Fibroblast of mammary gland (primary cell): ENCODE measurements around the gene NECTIN3.

Experiments used
- DNase-seq: peaks from one replicate; pipeline ENCODE4 v3.0.0-alpha.2; 2010; ENCODE audit warnings: low read depth
- H3K4me3 ChIP-seq: 2 replicates; pipeline ENCODE4 v1.5.1; 2011; ENCODE audit warnings: low read depth, mild to moderate bottlenecking, low read length, moderate library complexity; ENCODE audit not compliant: control insufficient read depth
- TF ChIP-seq, protein P1 (sequence below): conservative IDR thresholded peaks from 2 replicates; pipeline ENCODE4 v1.5.1; 2011; ENCODE audit warnings: low read depth, low read length, inconsistent platforms; ENCODE audit not compliant: control insufficient read depth, insufficient read depth

Gene NECTIN3

GRCh38 chr3:111236836-111237713 lies 165.5 kb downstream of the NECTIN3 start:
- DNase-seq = peak; percentile 70
- H3K4me3 ChIP-seq = no peak overlapping the region
- TF ChIP-seq, protein P1, sequence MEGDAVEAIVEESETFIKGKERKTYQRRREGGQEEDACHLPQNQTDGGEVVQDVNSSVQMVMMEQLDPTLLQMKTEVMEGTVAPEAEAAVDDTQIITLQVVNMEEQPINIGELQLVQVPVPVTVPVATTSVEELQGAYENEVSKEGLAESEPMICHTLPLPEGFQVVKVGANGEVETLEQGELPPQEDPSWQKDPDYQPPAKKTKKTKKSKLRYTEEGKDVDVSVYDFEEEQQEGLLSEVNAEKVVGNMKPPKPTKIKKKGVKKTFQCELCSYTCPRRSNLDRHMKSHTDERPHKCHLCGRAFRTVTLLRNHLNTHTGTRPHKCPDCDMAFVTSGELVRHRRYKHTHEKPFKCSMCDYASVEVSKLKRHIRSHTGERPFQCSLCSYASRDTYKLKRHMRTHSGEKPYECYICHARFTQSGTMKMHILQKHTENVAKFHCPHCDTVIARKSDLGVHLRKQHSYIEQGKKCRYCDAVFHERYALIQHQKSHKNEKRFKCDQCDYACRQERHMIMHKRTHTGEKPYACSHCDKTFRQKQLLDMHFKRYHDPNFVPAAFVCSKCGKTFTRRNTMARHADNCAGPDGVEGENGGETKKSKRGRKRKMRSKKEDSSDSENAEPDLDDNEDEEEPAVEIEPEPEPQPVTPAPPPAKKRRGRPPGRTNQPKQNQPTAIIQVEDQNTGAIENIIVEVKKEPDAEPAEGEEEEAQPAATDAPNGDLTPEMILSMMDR = no peak

DNA sequence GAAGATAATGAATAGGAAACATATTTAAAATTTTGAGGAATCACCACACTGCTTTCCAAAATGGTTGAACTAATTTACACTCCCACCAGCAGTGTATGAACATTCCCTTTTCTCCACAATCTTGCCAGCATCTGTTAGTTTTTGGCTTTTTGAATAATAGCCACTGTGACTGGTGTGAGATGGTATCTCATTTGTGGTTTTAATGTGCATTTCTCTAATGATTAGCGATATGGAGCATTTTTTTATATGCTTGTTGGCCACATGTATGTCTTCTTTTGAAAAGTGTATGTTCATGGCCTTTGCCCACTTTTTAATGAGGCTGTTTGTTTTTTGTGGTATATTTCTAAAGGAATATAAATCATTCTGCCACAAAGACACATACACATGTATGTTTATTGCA lies 166.3 kb downstream of the NECTIN3 start:
- TF ChIP-seq, protein P1 = no peak
- no peak overlapping the region for H3K4me3 ChIP-seq

GRCh38 chr3:111238885-111239284 lies 167.3 kb downstream of the NECTIN3 start:
- TF ChIP-seq, protein P1 = no peak
- DNase-seq = no peak
- H3K4me3 ChIP-seq = no peak overlapping the region

More for the DNA sequence above, 166.3 kb downstream of the NECTIN3 start:
- DNase-seq = no peak

DNA sequence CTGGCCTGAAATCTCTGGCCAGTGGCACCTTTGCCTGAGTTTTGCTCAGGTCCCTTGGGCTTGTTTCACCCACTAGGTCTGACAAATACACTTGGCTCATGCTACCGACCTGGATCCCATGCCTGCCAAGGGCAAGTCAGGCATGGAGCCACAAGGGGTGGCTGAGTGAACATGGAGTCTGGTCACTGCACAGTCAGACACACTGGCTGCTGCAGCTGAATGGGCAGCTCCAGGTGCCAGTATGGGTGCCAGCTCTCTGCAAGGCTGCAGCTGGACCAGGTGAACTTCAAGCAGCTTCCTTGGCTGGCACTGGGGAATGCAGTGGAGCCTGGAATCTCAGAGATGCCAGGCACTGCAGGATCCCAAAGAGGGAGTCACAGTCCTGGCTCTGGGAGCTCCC lies 170.3 kb downstream of the NECTIN3 start:
- TF ChIP-seq, protein P1 = no peak
- no peak overlapping the region for H3K4me3 ChIP-seq
- no peak for DNase-seq
